Measurements from ENCODE around the gene AKT1S1. TPM values are rescaled to one million over a fixed set of nuclear protein-coding genes. Genes with fewer than 3 reads are reported as not detected.
A peak's percentile ranks its signal among the peaks of the same experiment; 100 is the strongest.

The AKT1S1 gene
- total RNA-seq, 1 donor from 2014 or later = 2.3 TPM

GRCh38 chr19:49884760-49885159 is 7.6 kb upstream of the AKT1S1 start:
- Histone ChIP-seq H3K4me2 (no peak overlapping the region), H4K20me1 (ENCODE audit: low read depth) (peaks cover 6% of the 10 kb centered on the region), H3K4me1 (no peaks in the 10 kb centered on the region), H3K36me3 (peaks cover 4% of the 10 kb centered on the region), H3F3A (ENCODE audit: low read depth) (peaks cover 6% of the 10 kb centered on the region), H2AFZ (replicated peaks) (no peak overlapping the region), H3K4me3 (no peak overlapping the region), H3K9me3 (ENCODE audit: low read depth) (no peaks in the 10 kb centered on the region), H3K27ac (no peak overlapping the region), H3K27me3 (peaks cover 7% of the 10 kb centered on the region), H3K9ac (no peak overlapping the region), H3K79me2 (ENCODE audit: low read depth) (no peaks in the 10 kb centered on the region)
- Mint-ChIP-seq H3K9me3 (no peaks in the 10 kb centered on the region), H3K27me3 (ENCODE audit: insufficient read depth, low read depth) (peaks cover 8% of the 10 kb centered on the region), H3K4me3 (no peak overlapping the region), H3K4me1 (no peaks in the 10 kb centered on the region), H3K27ac (no peak overlapping the region), H3K36me3 (peaks cover 30% of the 10 kb centered on the region)
- DNase-seq (ENCODE audit: low spot score) = no peak
- no peak for TF ChIP-seq EZH2 (IDR thresholded peaks at IDR 0.05)

- peaks cover 4% of the 10 kb centered on the region for H3K36me3 ChIP-seq
- no peaks in the 10 kb centered on the region for H3K4me1 ChIP-seq
- H3K27ac ChIP-seq = no peak overlapping the region
These were observed 7.0 kb upstream of the AKT1S1 start for GRCh38 chr19:49884109-49884508.

GRCh38 chr19:49883094-49883493 is 5.9 kb upstream of the AKT1S1 start:
- no peak overlapping the region for H2AFZ ChIP-seq (replicated peaks)
- no peak overlapping the region for H3K4me2 ChIP-seq
- Mint-ChIP-seq H3K4me3 (peak overlapping the region; percentile 50), H3K27ac (no peak overlapping the region), H3K36me3 (peaks cover 35% of the 10 kb centered on the region), H3K9me3 (no peaks in the 10 kb centered on the region), H3K4me1 (peaks cover 12% of the 10 kb centered on the region), H3K27me3 (ENCODE audit: insufficient read depth, low read depth) (peaks cover 2% of the 10 kb centered on the region)
- H3K4me1 ChIP-seq = peaks cover 5% of the 10 kb centered on the region
- H3K9me3 ChIP-seq (ENCODE audit: low read depth) = no peaks in the 10 kb centered on the region
- H3K27me3 ChIP-seq = no peaks in the 10 kb centered on the region
- TF ChIP-seq, protein P1, sequence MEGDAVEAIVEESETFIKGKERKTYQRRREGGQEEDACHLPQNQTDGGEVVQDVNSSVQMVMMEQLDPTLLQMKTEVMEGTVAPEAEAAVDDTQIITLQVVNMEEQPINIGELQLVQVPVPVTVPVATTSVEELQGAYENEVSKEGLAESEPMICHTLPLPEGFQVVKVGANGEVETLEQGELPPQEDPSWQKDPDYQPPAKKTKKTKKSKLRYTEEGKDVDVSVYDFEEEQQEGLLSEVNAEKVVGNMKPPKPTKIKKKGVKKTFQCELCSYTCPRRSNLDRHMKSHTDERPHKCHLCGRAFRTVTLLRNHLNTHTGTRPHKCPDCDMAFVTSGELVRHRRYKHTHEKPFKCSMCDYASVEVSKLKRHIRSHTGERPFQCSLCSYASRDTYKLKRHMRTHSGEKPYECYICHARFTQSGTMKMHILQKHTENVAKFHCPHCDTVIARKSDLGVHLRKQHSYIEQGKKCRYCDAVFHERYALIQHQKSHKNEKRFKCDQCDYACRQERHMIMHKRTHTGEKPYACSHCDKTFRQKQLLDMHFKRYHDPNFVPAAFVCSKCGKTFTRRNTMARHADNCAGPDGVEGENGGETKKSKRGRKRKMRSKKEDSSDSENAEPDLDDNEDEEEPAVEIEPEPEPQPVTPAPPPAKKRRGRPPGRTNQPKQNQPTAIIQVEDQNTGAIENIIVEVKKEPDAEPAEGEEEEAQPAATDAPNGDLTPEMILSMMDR (IDR thresholded peaks at IDR 0.05) = no peak
- no peak for TF ChIP-seq EZH2phosphoT487 (IDR thresholded peaks at IDR 0.05)
- TF ChIP-seq EZH2 (IDR thresholded peaks at IDR 0.05) = no peak
- no peak overlapping the region for H3K27ac ChIP-seq
- peaks cover 4% of the 10 kb centered on the region for H3K36me3 ChIP-seq
- H4K20me1 ChIP-seq (ENCODE audit: low read depth) = peaks cover 18% of the 10 kb centered on the region
- peaks cover under 1% of the 10 kb centered on the region for H3F3A ChIP-seq (ENCODE audit: low read depth)
- no peak overlapping the region for H3K9ac ChIP-seq
- peaks cover 13% of the 10 kb centered on the region for H3K79me2 ChIP-seq (ENCODE audit: low read depth)
- no peak for DNase-seq (ENCODE audit: low spot score)
- no peak overlapping the region for H3K4me3 ChIP-seq

More at GRCh38 chr19:49884109-49884508, 7.0 kb upstream of the AKT1S1 start:
- H3K36me3 Mint-ChIP-seq = peaks cover 32% of the 10 kb centered on the region
- no peak overlapping the region for H3K27ac Mint-ChIP-seq
- Histone ChIP-seq H3F3A (ENCODE audit: low read depth) (no peaks in the 10 kb centered on the region), H3K4me2 (no peak overlapping the region), H2AFZ (replicated peaks) (no peak overlapping the region), H3K9ac (no peak overlapping the region), H3K27me3 (peaks cover 3% of the 10 kb centered on the region), H3K79me2 (ENCODE audit: low read depth) (peaks cover 4% of the 10 kb centered on the region), H3K9me3 (ENCODE audit: low read depth) (no peaks in the 10 kb centered on the region), H3K4me3 (no peak overlapping the region), H4K20me1 (ENCODE audit: low read depth) (peaks cover 10% of the 10 kb centered on the region)
- H3K9me3 Mint-ChIP-seq = no peaks in the 10 kb centered on the region
- DNase-seq (ENCODE audit: low spot score) = no peak
- H3K4me3 Mint-ChIP-seq = no peak overlapping the region
- no peak for TF ChIP-seq EZH2phosphoT487 (IDR thresholded peaks at IDR 0.05)
- TF ChIP-seq, protein P1 (IDR thresholded peaks at IDR 0.05) = no peak
- TF ChIP-seq EZH2 (IDR thresholded peaks at IDR 0.05) = no peak
- peaks cover 4% of the 10 kb centered on the region for H3K4me1 Mint-ChIP-seq
- H3K27me3 Mint-ChIP-seq (ENCODE audit: insufficient read depth, low read depth) = peaks cover 3% of the 10 kb centered on the region

GRCh38 chr19:49882643-49883042 is 5.5 kb upstream of the AKT1S1 start:
- Histone ChIP-seq H3K4me2 (no peak overlapping the region), H4K20me1 (ENCODE audit: low read depth) (peaks cover 18% of the 10 kb centered on the region), H3K4me3 (no peak overlapping the region), H3F3A (ENCODE audit: low read depth) (peaks cover 3% of the 10 kb centered on the region), H2AFZ (replicated peaks) (no peak overlapping the region), H3K79me2 (ENCODE audit: low read depth) (peaks cover 13% of the 10 kb centered on the region), H3K27me3 (no peaks in the 10 kb centered on the region), H3K9ac (no peak overlapping the region), H3K27ac (no peak overlapping the region), H3K9me3 (ENCODE audit: low read depth) (no peaks in the 10 kb centered on the region), H3K36me3 (peaks cover 4% of the 10 kb centered on the region), H3K4me1 (peaks cover 5% of the 10 kb centered on the region)
- H3K4me1 Mint-ChIP-seq = peaks cover 14% of the 10 kb centered on the region
- DNase-seq (ENCODE audit: low spot score) = no peak
- no peaks in the 10 kb centered on the region for H3K9me3 Mint-ChIP-seq
- no peak overlapping the region for H3K27ac Mint-ChIP-seq
- H3K36me3 Mint-ChIP-seq = peaks cover 35% of the 10 kb centered on the region
- no peak for TF ChIP-seq EZH2 (IDR thresholded peaks at IDR 0.05)
- no peak for TF ChIP-seq EZH2phosphoT487 (IDR thresholded peaks at IDR 0.05)
- TF ChIP-seq, protein P1 (IDR thresholded peaks at IDR 0.05) = no peak
- H3K27me3 Mint-ChIP-seq (ENCODE audit: insufficient read depth, low read depth) = peaks cover 2% of the 10 kb centered on the region
- no peak overlapping the region for H3K4me3 Mint-ChIP-seq

Measured in neural progenitor cell (in vitro differentiated cells).